ENCODE results near the gene ANO6. TPM values are rescaled to one million over a fixed set of nuclear protein-coding genes. Genes with fewer than 3 reads are reported as not detected.

The ANO6 gene
- total RNA-seq, 1 experiment from 2014 or later, result 46.8 TPM

DNA sequence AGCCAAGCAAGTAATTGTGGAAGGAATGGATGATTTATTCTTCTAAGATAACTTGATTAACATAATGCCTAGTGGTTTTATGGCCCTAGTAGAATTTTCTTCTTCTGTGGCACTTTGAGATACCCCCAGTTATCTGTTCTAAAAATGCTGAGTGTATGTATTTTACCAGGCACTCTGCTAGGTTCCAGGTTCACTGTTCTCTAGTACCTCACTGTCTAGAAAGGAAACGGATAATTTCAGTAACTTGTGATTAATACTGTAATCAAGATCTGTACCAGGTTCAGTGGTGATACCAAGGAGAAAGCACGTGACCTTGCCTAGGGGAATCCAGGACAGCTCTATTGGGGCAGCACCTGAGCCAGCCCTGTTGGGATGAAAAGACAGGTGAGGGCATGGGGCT is 8.0 kb downstream of the ANO6 start:
- Mint-ChIP-seq H3K4me1 (peaks cover 76% of the 10 kb centered on the region), H3K9me3 (peaks cover 13% of the 10 kb centered on the region), H3K27ac (peak overlapping the region; percentile 41; the same call in 1 of the 2 replicates), H3K4me3 (no peak overlapping the region), H3K36me3 (peaks cover 20% of the 10 kb centered on the region), H3K27me3 (ENCODE audit: low read depth) (no peaks in the 10 kb centered on the region)
- DNase-seq (ENCODE audit: low spot score) (no peak), ATAC-seq (no peak)
- TF ChIP-seq ZNF219 (CRISPR knock-in tag; IDR thresholded peaks at IDR 0.05; ENCODE audit: borderline replicate concordance) (no peak), RELA (CRISPR knock-in tag; IDR thresholded peaks at IDR 0.05; ENCODE audit: borderline replicate concordance) (no peak), ZNF121 (CRISPR knock-in tag; IDR thresholded peaks at IDR 0.05) (no peak), NR3C1 (CRISPR knock-in tag; conservative IDR thresholded peaks at IDR 0.05; ENCODE audit: low read depth) (no peak), NFATC4 (CRISPR knock-in tag; IDR thresholded peaks at IDR 0.05) (no peak), GTF2I (CRISPR knock-in tag; conservative IDR thresholded peaks at IDR 0.05) (no peak), ZNF423 (CRISPR knock-in tag; IDR thresholded peaks at IDR 0.05) (no peak), ZNF317 (CRISPR knock-in tag; IDR thresholded peaks at IDR 0.05; ENCODE audit: borderline replicate concordance, low read depth) (no peak), NFYB (CRISPR knock-in tag; conservative IDR thresholded peaks at IDR 0.05; ENCODE audit: low read depth) (no peak), SP1 (CRISPR knock-in tag; conservative IDR thresholded peaks at IDR 0.05) (no peak), FOXP1 (CRISPR knock-in tag; IDR thresholded peaks at IDR 0.05; ENCODE audit: borderline replicate concordance) (no peak), SOX15 (CRISPR knock-in tag; IDR thresholded peaks at IDR 0.05) (no peak), SMAD3 (CRISPR knock-in tag; IDR thresholded peaks at IDR 0.05; ENCODE audit: borderline replicate concordance) (no peak), ZNF263 (CRISPR knock-in tag; IDR thresholded peaks at IDR 0.05; ENCODE audit: low read depth) (no peak)
- TF ChIP-seq, protein P1, sequence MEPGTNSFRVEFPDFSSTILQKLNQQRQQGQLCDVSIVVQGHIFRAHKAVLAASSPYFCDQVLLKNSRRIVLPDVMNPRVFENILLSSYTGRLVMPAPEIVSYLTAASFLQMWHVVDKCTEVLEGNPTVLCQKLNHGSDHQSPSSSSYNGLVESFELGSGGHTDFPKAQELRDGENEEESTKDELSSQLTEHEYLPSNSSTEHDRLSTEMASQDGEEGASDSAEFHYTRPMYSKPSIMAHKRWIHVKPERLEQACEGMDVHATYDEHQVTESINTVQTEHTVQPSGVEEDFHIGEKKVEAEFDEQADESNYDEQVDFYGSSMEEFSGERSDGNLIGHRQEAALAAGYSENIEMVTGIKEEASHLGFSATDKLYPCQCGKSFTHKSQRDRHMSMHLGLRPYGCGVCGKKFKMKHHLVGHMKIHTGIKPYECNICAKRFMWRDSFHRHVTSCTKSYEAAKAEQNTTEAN (CRISPR knock-in tag; IDR thresholded peaks at IDR 0.05), result no peak
- TF ChIP-seq, protein P2, sequence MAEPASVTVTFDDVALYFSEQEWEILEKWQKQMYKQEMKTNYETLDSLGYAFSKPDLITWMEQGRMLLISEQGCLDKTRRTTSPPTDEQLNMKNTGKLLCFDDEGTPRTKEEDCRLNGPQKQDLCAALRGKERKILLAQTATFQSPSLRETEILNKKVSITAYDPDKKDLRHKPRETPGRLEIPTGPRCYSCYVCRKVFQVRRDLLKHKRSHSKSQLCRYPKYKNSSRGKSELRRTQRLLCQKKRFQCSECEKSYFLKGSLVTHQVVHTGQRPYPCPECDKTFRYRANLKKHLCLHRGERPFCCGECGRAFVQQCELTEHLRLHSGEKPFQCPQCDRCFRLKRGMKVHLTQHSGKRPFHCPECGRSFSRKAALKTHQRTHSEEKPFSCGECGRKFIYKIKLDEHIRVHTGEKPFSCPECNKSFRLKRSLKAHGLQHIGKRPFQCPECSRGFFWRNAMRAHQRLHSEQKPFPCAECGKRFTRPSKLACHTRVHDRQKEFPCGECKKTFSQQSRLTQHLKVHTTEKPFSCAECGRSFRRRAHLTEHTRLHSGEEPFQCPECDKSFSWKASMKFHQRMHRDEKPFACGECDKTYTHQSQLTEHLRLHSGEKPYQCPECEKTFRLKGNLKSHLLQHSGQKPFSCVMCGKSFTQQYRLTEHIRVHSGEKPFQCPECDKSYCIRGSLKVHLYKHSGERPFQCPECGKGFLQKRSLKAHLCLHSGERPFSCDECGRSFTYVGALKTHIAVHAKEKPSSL (CRISPR knock-in tag; conservative IDR thresholded peaks at IDR 0.05), result no peak
- TF ChIP-seq, protein P3, sequence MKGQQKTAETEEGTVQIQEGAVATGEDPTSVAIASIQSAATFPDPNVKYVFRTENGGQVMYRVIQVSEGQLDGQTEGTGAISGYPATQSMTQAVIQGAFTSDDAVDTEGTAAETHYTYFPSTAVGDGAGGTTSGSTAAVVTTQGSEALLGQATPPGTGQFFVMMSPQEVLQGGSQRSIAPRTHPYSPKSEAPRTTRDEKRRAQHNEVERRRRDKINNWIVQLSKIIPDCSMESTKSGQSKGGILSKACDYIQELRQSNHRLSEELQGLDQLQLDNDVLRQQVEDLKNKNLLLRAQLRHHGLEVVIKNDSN (CRISPR knock-in tag; IDR thresholded peaks at IDR 0.05), result no peak
- TF ChIP-seq, protein P4, sequence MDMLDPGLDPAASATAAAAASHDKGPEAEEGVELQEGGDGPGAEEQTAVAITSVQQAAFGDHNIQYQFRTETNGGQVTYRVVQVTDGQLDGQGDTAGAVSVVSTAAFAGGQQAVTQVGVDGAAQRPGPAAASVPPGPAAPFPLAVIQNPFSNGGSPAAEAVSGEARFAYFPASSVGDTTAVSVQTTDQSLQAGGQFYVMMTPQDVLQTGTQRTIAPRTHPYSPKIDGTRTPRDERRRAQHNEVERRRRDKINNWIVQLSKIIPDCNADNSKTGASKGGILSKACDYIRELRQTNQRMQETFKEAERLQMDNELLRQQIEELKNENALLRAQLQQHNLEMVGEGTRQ (CRISPR knock-in tag; IDR thresholded peaks at IDR 0.05), result no peak
- TF ChIP-seq, protein P5, sequence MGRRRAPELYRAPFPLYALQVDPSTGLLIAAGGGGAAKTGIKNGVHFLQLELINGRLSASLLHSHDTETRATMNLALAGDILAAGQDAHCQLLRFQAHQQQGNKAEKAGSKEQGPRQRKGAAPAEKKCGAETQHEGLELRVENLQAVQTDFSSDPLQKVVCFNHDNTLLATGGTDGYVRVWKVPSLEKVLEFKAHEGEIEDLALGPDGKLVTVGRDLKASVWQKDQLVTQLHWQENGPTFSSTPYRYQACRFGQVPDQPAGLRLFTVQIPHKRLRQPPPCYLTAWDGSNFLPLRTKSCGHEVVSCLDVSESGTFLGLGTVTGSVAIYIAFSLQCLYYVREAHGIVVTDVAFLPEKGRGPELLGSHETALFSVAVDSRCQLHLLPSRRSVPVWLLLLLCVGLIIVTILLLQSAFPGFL (CRISPR knock-in tag; IDR thresholded peaks at IDR 0.05; ENCODE audit: borderline replicate concordance), result no peak
- POLR2A ChIA-PET, result no interaction called here
- CTCF ChIA-PET, result no interaction called here

DNA sequence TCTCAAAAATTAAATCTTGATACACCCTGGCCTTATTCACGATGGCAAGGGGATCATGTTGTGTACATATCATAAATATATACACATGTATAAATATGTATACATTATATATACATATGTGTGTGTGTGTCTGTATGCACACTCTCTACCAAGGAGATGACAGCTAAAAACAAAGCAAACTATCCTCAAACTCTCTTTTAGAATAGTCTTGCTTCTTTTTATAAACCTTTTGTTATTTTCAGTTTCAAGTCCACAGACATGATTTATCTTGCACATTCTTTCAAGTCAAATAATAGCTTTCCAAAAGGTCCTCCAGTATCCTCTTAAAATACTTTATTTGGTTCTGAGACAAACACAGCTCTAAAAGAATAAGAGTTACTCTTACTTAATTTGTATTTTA is 8.4 kb downstream of the ANO6 start:
- DNase-seq (ENCODE audit: low spot score), result no peak
- TF ChIP-seq, protein P6, sequence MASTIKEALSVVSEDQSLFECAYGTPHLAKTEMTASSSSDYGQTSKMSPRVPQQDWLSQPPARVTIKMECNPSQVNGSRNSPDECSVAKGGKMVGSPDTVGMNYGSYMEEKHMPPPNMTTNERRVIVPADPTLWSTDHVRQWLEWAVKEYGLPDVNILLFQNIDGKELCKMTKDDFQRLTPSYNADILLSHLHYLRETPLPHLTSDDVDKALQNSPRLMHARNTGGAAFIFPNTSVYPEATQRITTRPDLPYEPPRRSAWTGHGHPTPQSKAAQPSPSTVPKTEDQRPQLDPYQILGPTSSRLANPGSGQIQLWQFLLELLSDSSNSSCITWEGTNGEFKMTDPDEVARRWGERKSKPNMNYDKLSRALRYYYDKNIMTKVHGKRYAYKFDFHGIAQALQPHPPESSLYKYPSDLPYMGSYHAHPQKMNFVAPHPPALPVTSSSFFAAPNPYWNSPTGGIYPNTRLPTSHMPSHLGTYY (CRISPR knock-in tag; IDR thresholded peaks at IDR 0.05), result no peak
- TF ChIP-seq, protein P7, sequence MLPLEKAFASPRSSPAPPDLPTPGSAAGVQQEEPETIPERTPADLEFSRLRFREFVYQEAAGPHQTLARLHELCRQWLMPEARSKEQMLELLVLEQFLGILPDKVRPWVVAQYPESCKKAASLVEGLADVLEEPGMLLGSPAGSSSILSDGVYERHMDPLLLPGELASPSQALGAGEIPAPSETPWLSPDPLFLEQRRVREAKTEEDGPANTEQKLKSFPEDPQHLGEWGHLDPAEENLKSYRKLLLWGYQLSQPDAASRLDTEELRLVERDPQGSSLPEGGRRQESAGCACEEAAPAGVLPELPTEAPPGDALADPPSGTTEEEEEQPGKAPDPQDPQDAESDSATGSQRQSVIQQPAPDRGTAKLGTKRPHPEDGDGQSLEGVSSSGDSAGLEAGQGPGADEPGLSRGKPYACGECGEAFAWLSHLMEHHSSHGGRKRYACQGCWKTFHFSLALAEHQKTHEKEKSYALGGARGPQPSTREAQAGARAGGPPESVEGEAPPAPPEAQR (CRISPR knock-in tag; IDR thresholded peaks at IDR 0.05), result no peak
- TF ChIP-seq, protein P1 (CRISPR knock-in tag; IDR thresholded peaks at IDR 0.05), result no peak
- no peak for TF ChIP-seq CREM (CRISPR knock-in tag; IDR thresholded peaks at IDR 0.05)
- TF ChIP-seq FOXP1 (CRISPR knock-in tag; IDR thresholded peaks at IDR 0.05; ENCODE audit: borderline replicate concordance), result no peak
- TF ChIP-seq TP53 (CRISPR knock-in tag; IDR thresholded peaks at IDR 0.05), result no peak
- TF ChIP-seq CREB1 (CRISPR knock-in tag; IDR thresholded peaks at IDR 0.05), result no peak
- TF ChIP-seq ZBTB21 (CRISPR knock-in tag; IDR thresholded peaks at IDR 0.05; ENCODE audit: borderline replicate concordance), result no peak

More for the DNA sequence above, 8.4 kb downstream of the ANO6 start:
- H3K27me3 Mint-ChIP-seq (ENCODE audit: low read depth), result no peaks in the 10 kb centered on the region
- ATAC-seq, result no peak
- peaks cover 73% of the 10 kb centered on the region for H3K4me1 Mint-ChIP-seq
- CTCF ChIA-PET, result no interaction called here
- H3K9me3 Mint-ChIP-seq, result peaks cover 13% of the 10 kb centered on the region
- peaks cover 20% of the 10 kb centered on the region for H3K36me3 Mint-ChIP-seq
- no peak overlapping the region for H3K27ac Mint-ChIP-seq
- no peak overlapping the region for H3K4me3 Mint-ChIP-seq
- POLR2A ChIA-PET, result interaction anchor here (0.6 kb wide), 1 partner anchor 437 kb away, joined by 5 read pairs; no protein-coding TSS in a partner anchor

Data from WTC11 (cell line).